Epithelial cell of esophagus (primary cell): Measurements from ENCODE around the gene SEMA3A.

Experiments used
- DNase-seq: peaks from one replicate; pipeline ENCODE4 v3.0.0; 2010; ENCODE audit warnings: low read depth
- H3K4me3 ChIP-seq: 2 replicates; pipeline ENCODE4 v1.5.1; 2011; ENCODE audit warnings: mild to moderate bottlenecking, low read length, control low read depth
- TF ChIP-seq, protein P1 (sequence below): IDR thresholded peaks from 2 replicates; pipeline ENCODE4 v1.5.1; 2011; ENCODE audit warnings: low read depth, mild to moderate bottlenecking, low read length, control low read depth, inconsistent platforms; ENCODE audit not compliant: insufficient read depth; ENCODE audit errors: missing control alignments

Gene SEMA3A

GRCh38 chr7:84013616-84014240, 180.9 kb downstream of the SEMA3A start:
- TF ChIP-seq, protein P1, sequence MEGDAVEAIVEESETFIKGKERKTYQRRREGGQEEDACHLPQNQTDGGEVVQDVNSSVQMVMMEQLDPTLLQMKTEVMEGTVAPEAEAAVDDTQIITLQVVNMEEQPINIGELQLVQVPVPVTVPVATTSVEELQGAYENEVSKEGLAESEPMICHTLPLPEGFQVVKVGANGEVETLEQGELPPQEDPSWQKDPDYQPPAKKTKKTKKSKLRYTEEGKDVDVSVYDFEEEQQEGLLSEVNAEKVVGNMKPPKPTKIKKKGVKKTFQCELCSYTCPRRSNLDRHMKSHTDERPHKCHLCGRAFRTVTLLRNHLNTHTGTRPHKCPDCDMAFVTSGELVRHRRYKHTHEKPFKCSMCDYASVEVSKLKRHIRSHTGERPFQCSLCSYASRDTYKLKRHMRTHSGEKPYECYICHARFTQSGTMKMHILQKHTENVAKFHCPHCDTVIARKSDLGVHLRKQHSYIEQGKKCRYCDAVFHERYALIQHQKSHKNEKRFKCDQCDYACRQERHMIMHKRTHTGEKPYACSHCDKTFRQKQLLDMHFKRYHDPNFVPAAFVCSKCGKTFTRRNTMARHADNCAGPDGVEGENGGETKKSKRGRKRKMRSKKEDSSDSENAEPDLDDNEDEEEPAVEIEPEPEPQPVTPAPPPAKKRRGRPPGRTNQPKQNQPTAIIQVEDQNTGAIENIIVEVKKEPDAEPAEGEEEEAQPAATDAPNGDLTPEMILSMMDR, result no peak
- no peak overlapping the region for H3K4me3 ChIP-seq
- peak; percentile 69 for DNase-seq

DNA sequence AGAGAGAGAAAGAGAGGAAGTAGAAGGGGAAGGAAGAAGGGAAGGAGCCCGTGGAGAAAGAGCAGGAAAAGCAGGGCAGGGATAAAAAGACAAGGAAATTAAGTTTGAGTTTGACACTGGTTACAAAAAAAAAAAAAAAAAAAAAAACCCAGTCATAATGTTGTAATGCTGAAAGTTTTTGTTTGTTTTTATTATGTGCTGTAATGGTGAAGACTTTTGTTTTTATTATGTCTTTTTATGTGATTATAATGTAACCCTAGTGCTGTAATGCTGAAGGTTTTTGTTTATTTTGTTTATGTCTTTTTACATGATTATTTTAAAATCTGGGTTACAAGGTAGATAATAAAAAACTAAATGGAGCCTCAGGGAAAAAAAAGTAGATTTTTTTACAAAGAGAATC, 184.8 kb downstream of the SEMA3A start:
- H3K4me3 ChIP-seq, result no peak overlapping the region
- TF ChIP-seq, protein P1, result no peak

DNA sequence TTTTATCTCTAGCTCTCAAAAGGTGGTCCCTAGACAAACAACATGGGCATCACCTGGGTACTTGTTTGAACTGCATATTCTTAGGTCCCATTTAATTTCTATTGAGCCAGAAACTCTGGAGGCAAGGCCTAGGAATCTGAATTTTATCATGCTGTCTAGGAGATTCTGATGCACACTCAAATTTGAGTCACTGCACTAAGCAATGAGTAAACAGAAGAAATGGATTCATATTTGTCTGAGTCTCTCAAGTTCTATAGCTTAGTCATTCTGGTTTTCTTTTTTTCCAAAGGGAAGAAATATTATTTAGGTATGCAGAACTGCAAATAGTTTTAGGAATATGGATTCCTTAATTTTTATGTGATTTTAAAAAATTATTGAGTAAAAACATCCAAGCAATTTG, 185.5 kb downstream of the SEMA3A start:
- TF ChIP-seq, protein P1, result no peak
- H3K4me3 ChIP-seq, result no peak overlapping the region
- peak; percentile 69 for DNase-seq

More for the DNA sequence above, 184.8 kb downstream of the SEMA3A start:
- no peak for DNase-seq

- no peak overlapping the region for H3K4me3 ChIP-seq
- no peak for DNase-seq
- TF ChIP-seq, protein P1, result no peak
Measured at GRCh38 chr7:84003191-84003590, 191.4 kb downstream of the SEMA3A start.

DNA sequence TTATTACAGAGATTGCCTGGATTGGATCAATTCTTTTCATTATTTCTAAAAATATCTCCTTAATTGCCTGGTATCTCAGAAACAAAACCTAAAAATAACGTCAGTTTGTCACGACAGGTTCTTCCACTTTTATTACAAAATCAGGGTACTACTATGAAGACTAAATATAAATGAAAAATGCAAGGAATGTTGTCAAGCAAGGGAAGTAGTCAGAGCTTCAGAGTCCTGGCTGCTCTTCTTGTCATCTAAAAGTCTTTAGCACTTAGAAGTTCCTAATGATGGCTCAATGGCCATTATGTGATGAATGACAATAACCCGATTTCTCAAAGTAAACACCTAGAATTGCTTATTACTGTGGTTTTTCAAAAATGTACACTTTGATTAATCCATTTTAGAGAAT, 192.2 kb downstream of the SEMA3A start:
- TF ChIP-seq, protein P1, result no peak
- peak; percentile 74 for DNase-seq
- no peak overlapping the region for H3K4me3 ChIP-seq

DNA sequence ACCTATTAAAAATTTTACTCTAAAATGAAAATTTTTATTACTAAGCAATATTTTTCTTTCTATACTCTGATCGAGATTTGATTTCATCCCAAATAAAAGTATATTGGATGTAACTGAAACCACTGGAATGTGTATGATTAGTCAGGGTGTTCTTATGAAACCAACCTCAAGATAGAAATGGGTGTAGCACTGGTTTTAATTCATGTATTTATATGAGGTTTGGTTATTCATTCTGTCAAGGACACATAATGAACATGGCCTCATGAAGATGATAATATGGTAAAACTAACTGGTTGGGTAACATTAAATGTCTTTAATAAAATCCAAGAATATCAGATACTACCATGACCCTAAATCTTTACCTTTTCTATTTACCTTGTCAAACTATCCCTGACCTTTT, 197.7 kb downstream of the SEMA3A start:
- DNase-seq, result peak; percentile 53

More for the DNA sequence above, 197.7 kb downstream of the SEMA3A start:
- H3K4me3 ChIP-seq, result no peak overlapping the region
- TF ChIP-seq, protein P1, result no peak
